SK-N-SH treated with all-trans-retinoic acid at 6 μM for 48 hours (cell line): ENCODE data around the gene RNH1.

Source experiments
- ATAC-seq: fragments of 200-7000 bp; cut with Tn5 transposase; 3 replicates; pipeline ENCODE4 v1.9.1; 2020; ENCODE audit warnings: mild to moderate bottlenecking, moderate library complexity
- ARNTL ChIP-seq: fragments of 450-650 bp; formaldehyde crosslinking; IDR thresholded peaks from 2 replicates; pipeline ENCODE4 v1.5.0; 2020; ENCODE audit warnings: low read depth, mild to moderate bottlenecking, moderate library complexity, borderline replicate concordance
- CREB5 ChIP-seq: fragments of 250-450 bp; sonication (Bioruptor Pico); IDR thresholded peaks from 2 replicates; pipeline ENCODE4 v1.5.1; 2020; ENCODE audit warnings: low read depth, mild to moderate bottlenecking, moderate library complexity
- GLIS3 ChIP-seq: fragments of 250-450 bp; sonication (Bioruptor Pico); IDR thresholded peaks from 2 replicates; pipeline ENCODE4 v1.5.0; 2020; ENCODE audit warnings: mild to moderate bottlenecking, moderate library complexity
- ISL1 ChIP-seq: fragments of 250-450 bp; sonication (Bioruptor Pico); IDR thresholded peaks from 2 replicates; pipeline ENCODE4 v2.1.2; 2022; ENCODE audit warnings: mild to moderate bottlenecking, moderate library complexity
- OSR1 ChIP-seq: fragments of 250-450 bp; sonication (Bioruptor Pico); IDR thresholded peaks from 2 replicates; pipeline ENCODE4 v1.8.0; 2022; ENCODE audit warnings: moderate library complexity, mild to moderate bottlenecking, inconsistent platforms
- PATZ1 ChIP-seq: fragments of 250-450 bp; sonication (Bioruptor Pico); IDR thresholded peaks from 2 replicates; pipeline ENCODE4 v1.8.0; 2020; ENCODE audit warnings: mild to moderate bottlenecking, moderate library complexity, borderline replicate concordance
- POU6F1 ChIP-seq: fragments of 250-450 bp; sonication (Bioruptor Pico); IDR thresholded peaks from 2 replicates; pipeline ENCODE4 v1.8.0; 2021; ENCODE audit warnings: low read depth, mild to moderate bottlenecking, moderate library complexity, borderline replicate concordance
- PPARA ChIP-seq: fragments of 250-450 bp; sonication (Bioruptor Pico); IDR thresholded peaks from 2 replicates; pipeline ENCODE4 v1.5.0; 2020; ENCODE audit warnings: mild to moderate bottlenecking, borderline replicate concordance
- RARB ChIP-seq: fragments of 250-450 bp; sonication (Bioruptor Pico); IDR thresholded peaks from 2 replicates; pipeline ENCODE4 v1.8.0; 2021; ENCODE audit warnings: mild to moderate bottlenecking, moderate library complexity
- SNAI2 ChIP-seq: fragments of 250-450 bp; sonication (Bioruptor Pico); IDR thresholded peaks from 2 replicates; pipeline ENCODE4 v1.5.0; 2020; ENCODE audit warnings: mild to moderate bottlenecking, moderate library complexity
- TCF4 ChIP-seq: fragments of 250-450 bp; sonication (Bioruptor Pico); IDR thresholded peaks from 2 replicates; pipeline ENCODE4 v1.8.0; 2021; ENCODE audit warnings: mild to moderate bottlenecking, moderate library complexity, borderline replicate concordance
- TOX ChIP-seq: fragments of 250-450 bp; sonication (Bioruptor Pico); IDR thresholded peaks from 2 replicates; pipeline ENCODE4 v1.8.0; 2021; ENCODE audit warnings: mild to moderate bottlenecking, moderate library complexity, borderline replicate concordance
- TSHZ2 ChIP-seq: fragments of 250-450 bp; sonication (Bioruptor Pico); IDR thresholded peaks from 2 replicates; pipeline ENCODE4 v1.5.0; 2020; ENCODE audit warnings: mild to moderate bottlenecking, moderate library complexity
- ZC3H10 ChIP-seq: fragments of 250-450 bp; sonication (Bioruptor Pico); IDR thresholded peaks from 2 replicates; pipeline ENCODE4 v1.5.1; 2021; ENCODE audit warnings: mild to moderate bottlenecking, moderate library complexity
- ZFP30 ChIP-seq: fragments of 450-650 bp; formaldehyde crosslinking; IDR thresholded peaks from 2 replicates; pipeline ENCODE4 v1.5.0; 2022; ENCODE audit warnings: mild to moderate bottlenecking, moderate library complexity
- ZNF565 ChIP-seq: fragments of 450-650 bp; formaldehyde crosslinking; conservative IDR thresholded peaks from 2 replicates; pipeline ENCODE4 v1.5.0; 2020; ENCODE audit warnings: low read depth, mild to moderate bottlenecking, moderate library complexity
- ZNF70 ChIP-seq: fragments of 450-650 bp; formaldehyde crosslinking; IDR thresholded peaks from 2 replicates; pipeline ENCODE4 v1.5.0; 2020; ENCODE audit warnings: mild to moderate bottlenecking, moderate library complexity
- ZNF8 ChIP-seq: fragments of 450-650 bp; formaldehyde crosslinking; IDR thresholded peaks from 2 replicates; pipeline ENCODE4 v1.5.0; 2020; ENCODE audit warnings: mild to moderate bottlenecking, moderate library complexity
- TF ChIP-seq, protein P1 (sequence below): fragments of 250-450 bp; sonication (Bioruptor Pico); IDR thresholded peaks from 2 replicates; pipeline ENCODE4 v1.5.1; 2021; ENCODE audit warnings: mild to moderate bottlenecking, moderate library complexity

Gene RNH1

DNA sequence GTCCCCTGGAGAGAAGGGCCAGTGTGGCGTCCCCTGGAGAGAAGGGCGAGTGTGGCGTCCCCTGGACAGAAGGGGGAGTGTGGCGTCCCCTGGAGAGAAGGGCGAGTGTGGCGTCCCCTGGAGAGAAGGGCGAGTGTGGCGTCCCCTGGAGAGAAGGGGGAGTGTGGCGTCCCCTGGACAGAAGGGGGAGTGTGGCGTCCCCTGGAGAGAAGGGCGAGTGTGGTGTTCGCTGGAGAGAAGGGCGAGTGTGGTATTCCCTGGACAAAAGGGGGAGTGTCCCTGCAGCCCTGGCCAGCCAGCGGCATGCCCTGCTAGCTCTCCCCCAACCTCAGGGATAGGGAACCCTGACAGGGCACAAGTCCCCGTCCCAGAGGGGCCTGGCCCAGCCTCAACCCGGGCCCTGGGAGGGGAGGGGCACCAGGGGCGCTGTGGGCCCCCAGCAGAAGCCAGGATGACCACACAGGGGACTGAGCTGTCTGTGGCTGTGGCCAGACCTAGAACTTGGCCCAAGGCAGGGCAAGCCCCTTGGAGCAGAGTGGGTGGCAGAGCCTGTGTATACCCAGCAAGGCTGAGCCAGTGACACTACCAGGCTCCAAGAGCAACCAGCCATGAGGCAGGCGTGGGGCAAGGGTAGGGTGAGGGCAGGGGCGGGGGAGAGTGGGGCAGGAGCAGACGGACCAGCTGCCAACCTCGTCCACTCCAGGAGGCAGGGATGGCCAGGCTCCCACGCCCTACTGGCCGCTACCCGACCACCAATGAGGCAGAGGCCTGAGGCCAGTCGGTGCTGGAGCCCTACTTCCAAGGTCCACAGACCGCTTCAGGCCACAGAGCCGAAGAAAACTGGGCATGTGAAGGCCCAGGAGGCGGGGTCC is 24.2 kb upstream of the RNH1 start:
- ATAC-seq, result no peak
- TF ChIP-seq TSHZ2 (CRISPR knock-in tag), result no peak
- no peak for TF ChIP-seq TOX (CRISPR knock-in tag)
- TF ChIP-seq ISL1 (CRISPR knock-in tag), result no peak
- no peak for TF ChIP-seq ARNTL
- no peak for TF ChIP-seq PPARA (CRISPR knock-in tag)
- TF ChIP-seq PATZ1 (CRISPR knock-in tag), result no peak

DNA sequence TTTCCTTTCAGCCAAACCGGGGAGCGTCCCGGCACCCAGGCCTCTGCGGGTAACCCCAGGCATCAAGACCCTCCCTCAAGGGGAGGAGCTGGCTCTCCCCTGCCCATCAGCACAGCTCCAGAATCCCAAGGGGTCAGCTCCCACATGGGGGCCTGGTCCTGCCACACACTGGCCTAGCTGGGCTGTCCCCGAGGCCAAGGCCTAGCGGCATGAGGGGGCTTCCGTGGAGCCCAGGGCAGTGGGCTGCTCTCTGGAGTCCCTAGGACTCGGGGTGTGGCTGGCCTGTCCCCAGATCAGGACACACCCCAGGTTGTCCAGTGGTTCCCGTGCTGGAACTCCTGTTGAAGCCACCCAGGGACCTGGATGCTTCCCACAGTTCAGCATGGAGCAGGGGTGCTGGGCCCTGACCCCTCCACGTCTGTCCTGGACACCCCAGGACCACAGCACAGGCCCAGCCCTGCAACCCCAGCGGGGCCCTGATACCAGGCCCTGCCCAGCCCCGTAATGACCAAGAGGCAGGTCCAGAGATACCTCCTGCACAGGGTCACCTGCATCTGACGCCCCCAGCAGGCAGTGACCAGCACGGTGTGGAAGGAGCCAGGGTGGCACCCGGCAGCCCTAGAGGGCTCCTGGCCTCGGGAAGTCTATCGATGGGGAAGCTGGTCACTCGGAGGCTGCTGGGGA is 22.8 kb upstream of the RNH1 start:
- TF ChIP-seq PATZ1 (CRISPR knock-in tag), result no peak
- TF ChIP-seq TSHZ2 (CRISPR knock-in tag), result no peak
- TF ChIP-seq RARB (CRISPR knock-in tag), result no peak
- no peak for TF ChIP-seq CREB5
- TF ChIP-seq GLIS3 (CRISPR knock-in tag), result no peak
- no peak for TF ChIP-seq SNAI2 (CRISPR knock-in tag)
- no peak for TF ChIP-seq ZNF565
- TF ChIP-seq PPARA (CRISPR knock-in tag), result no peak
- TF ChIP-seq ISL1 (CRISPR knock-in tag), result no peak
- TF ChIP-seq OSR1 (CRISPR knock-in tag), result no peak
- no peak for TF ChIP-seq ARNTL
- no peak for TF ChIP-seq POU6F1 (CRISPR knock-in tag)
- TF ChIP-seq ZFP30 (CRISPR knock-in tag), result no peak
- no peak for TF ChIP-seq TCF4 (CRISPR knock-in tag)
- no peak for TF ChIP-seq ZNF70
- no peak for TF ChIP-seq ZC3H10 (CRISPR knock-in tag)
- no peak for TF ChIP-seq TOX (CRISPR knock-in tag)
- TF ChIP-seq, protein P1, sequence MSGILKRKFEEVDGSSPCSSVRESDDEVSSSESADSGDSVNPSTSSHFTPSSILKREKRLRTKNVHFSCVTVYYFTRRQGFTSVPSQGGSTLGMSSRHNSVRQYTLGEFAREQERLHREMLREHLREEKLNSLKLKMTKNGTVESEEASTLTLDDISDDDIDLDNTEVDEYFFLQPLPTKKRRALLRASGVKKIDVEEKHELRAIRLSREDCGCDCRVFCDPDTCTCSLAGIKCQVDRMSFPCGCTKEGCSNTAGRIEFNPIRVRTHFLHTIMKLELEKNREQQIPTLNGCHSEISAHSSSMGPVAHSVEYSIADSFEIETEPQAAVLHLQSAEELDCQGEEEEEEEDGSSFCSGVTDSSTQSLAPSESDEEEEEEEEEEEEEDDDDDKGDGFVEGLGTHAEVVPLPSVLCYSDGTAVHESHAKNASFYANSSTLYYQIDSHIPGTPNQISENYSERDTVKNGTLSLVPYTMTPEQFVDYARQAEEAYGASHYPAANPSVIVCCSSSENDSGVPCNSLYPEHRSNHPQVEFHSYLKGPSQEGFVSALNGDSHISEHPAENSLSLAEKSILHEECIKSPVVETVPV, result no peak
- TF ChIP-seq ZNF8, result no peak
- no peak for ATAC-seq
